GM04504 (cell line): ENCODE data around the gene CCL27.
"Not testable (repeated sequence)": the region's sequence is repeated elsewhere in the genome, so short reads cannot be mapped to it uniquely, and the experiment has no call there.

ENCODE experiments used
- DNase-seq: peaks from one replicate; pipeline ENCODE4 v3.0.0-alpha.2; 2012; ENCODE audit warnings: low read depth

The CCL27 gene

GRCh38 chr9:34651321-34651720 is 11.1 kb downstream of the CCL27 start:
- DNase-seq: peak; percentile 32

- DNase-seq: no peak
These were observed 11.6 kb downstream of the CCL27 start for GRCh38 chr9:34650816-34651215.

GRCh38 chr9:34648673-34649072 is 13.8 kb downstream of the CCL27 start:
- no peak for DNase-seq

- no peak for DNase-seq
These were observed 14.8 kb downstream of the CCL27 start for GRCh38 chr9:34647651-34648050.

- no peak for DNase-seq
These were observed 15.4 kb downstream of the CCL27 start for GRCh38 chr9:34647084-34647403.

- no peak for DNase-seq
These were observed 16.0 kb downstream of the CCL27 start, which contains the start of gene GALT for GRCh38 chr9:34646211-34647083. Gene GALT, plus strand, starts transcription at chr9:34646675. Its CDS starts 30 bp downstream, at chr9:34646705.

GRCh38 chr9:34644766-34645314 is 17.6 kb downstream of the CCL27 start:
- no peak for DNase-seq

- no peak for DNase-seq
These were observed 19.8 kb downstream of the CCL27 start for GRCh38 chr9:34642679-34643078.

GRCh38 chr9:34639322-34639721 is 23.1 kb downstream of the CCL27 start:
- DNase-seq: not testable (repeated sequence)

- DNase-seq: no peak
These were observed 24.4 kb downstream of the CCL27 start for GRCh38 chr9:34638138-34638445.

- DNase-seq: peak; percentile 86
These were observed 24.9 kb downstream of the CCL27 start, which contains the start of gene SIGMAR1 for GRCh38 chr9:34637356-34638137. Gene SIGMAR1, minus strand, starts transcription at chr9:34637787. Its CDS starts 90 bp downstream, at chr9:34637697.

GRCh38 chr9:34636791-34637355 is 25.6 kb downstream of the CCL27 start:
- no peak for DNase-seq

GRCh38 chr9:34635556-34635955 is 26.9 kb downstream of the CCL27 start:
- no peak for DNase-seq

- no peak for DNase-seq
These were observed 27.8 kb downstream of the CCL27 start for GRCh38 chr9:34634551-34635248.

GRCh38 chr9:34633851-34634550 is 28.5 kb downstream of the CCL27 start:
- no peak for DNase-seq

- no peak for DNase-seq
These were observed 29.3 kb downstream of the CCL27 start for GRCh38 chr9:34633166-34633565.

- DNase-seq: no peak
These were observed 31.9 kb downstream of the CCL27 start for GRCh38 chr9:34630402-34631154.

GRCh38 chr9:34629491-34629808 is 33.0 kb downstream of the CCL27 start:
- DNase-seq: no peak

- no peak for DNase-seq
These were observed 33.6 kb downstream of the CCL27 start, which contains the start of gene ARID3C for GRCh38 chr9:34628656-34629490. Gene ARID3C, minus strand, starts transcription at chr9:34629066. Its CDS starts 1,052 bp downstream, at chr9:34628014.
